Measurements from ENCODE around the gene PSMB7. TPM values are rescaled to one million over a fixed set of nuclear protein-coding genes. Genes with fewer than 3 reads are reported as not detected.

PSMB7 gene
- total RNA-seq, result 114 TPM
- long read RNA-seq, transcript PSMB7-201 (8 exons, 980 nt), result major isoform, 167 of 202 reads
- long read RNA-seq, partial matches to known transcripts, result 20 of 202 reads
- long read RNA-seq, other reads (novel, unspliced or antisense), result 15 of 202 reads

- peak; percentile 98 for DNase-seq (ENCODE audit: low spot score)
Measured at GRCh38 chr9:124415102-124415851, at the start of gene PSMB7. Gene PSMB7, minus strand, starts transcription at chr9:124415442. Its CDS starts 17 bp downstream, at chr9:124415425.

GRCh38 chr9:124462739-124463138 is 47.5 kb upstream of the PSMB7 start:
- DNase-seq (ENCODE audit: low spot score), result no peak

- DNase-seq (ENCODE audit: low spot score), result no peak
Measured at GRCh38 chr9:124458441-124458840, 43.2 kb upstream of the PSMB7 start.

GRCh38 chr9:124457887-124458431 is 42.7 kb upstream of the PSMB7 start:
- DNase-seq (ENCODE audit: low spot score), result no peak

- DNase-seq (ENCODE audit: low spot score), result no peak
Measured at GRCh38 chr9:124457079-124457886, 42.0 kb upstream of the PSMB7 start.

GRCh38 chr9:124456341-124457078 is 41.3 kb upstream of the PSMB7 start:
- no peak for DNase-seq (ENCODE audit: low spot score)

- no peak for DNase-seq (ENCODE audit: low spot score)
Measured at GRCh38 chr9:124455820-124456219, 40.6 kb upstream of the PSMB7 start.

GRCh38 chr9:124454791-124455443 is 39.7 kb upstream of the PSMB7 start:
- DNase-seq (ENCODE audit: low spot score), result no peak

GRCh38 chr9:124454296-124454695 is 39.1 kb upstream of the PSMB7 start:
- DNase-seq (ENCODE audit: low spot score), result no peak

- no peak for DNase-seq (ENCODE audit: low spot score)
Measured at GRCh38 chr9:124453586-124454191, 38.4 kb upstream of the PSMB7 start.

GRCh38 chr9:124452841-124453585 is 37.8 kb upstream of the PSMB7 start:
- no peak for DNase-seq (ENCODE audit: low spot score)

- no peak for DNase-seq (ENCODE audit: low spot score)
Measured at GRCh38 chr9:124452326-124452725, 37.1 kb upstream of the PSMB7 start.

- no peak for DNase-seq (ENCODE audit: low spot score)
Measured at GRCh38 chr9:124450931-124451661, 35.9 kb upstream of the PSMB7 start.

GRCh38 chr9:124450241-124450924 is 35.1 kb upstream of the PSMB7 start, which contains the start of gene ADGRD2:
Gene ADGRD2, plus strand, starts transcription at chr9:124450451. Its CDS starts 1,216 bp downstream, at chr9:124451667.
- DNase-seq (ENCODE audit: low spot score), result no peak

- DNase-seq (ENCODE audit: low spot score), result peak; percentile 74
Measured at GRCh38 chr9:124449381-124450151, 34.3 kb upstream of the PSMB7 start.

- no peak for DNase-seq (ENCODE audit: low spot score)
Measured at GRCh38 chr9:124448019-124448418, 32.8 kb upstream of the PSMB7 start.

- DNase-seq (ENCODE audit: low spot score), result no peak
Measured at GRCh38 chr9:124447297-124447661, 32.0 kb upstream of the PSMB7 start.

Data from mesenteric fat pad (tissue), 1 donor.